ENCODE measurements around the gene ATG2A.

DNA sequence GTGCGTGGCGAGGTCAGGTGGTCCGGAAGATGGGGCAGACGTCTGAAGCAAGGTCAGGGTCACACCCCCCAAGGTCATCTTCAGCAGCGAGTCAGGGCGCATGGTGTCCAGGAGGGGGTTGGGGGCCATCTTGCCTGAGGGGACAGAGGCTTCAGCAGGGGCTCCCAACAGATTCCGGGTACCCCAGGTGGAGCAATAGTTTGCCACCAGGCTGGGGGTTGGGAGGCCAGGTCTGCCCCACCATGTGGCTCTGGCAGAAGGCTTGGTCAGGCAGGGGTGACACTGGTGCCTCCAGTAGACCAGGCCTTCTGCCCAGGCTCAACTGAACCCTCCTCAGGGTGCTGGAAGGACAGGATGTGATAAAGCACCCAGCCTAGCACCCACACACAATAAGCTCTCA, 5.9 kb downstream of the ATG2A start:
- TF ChIP-seq, protein P1, sequence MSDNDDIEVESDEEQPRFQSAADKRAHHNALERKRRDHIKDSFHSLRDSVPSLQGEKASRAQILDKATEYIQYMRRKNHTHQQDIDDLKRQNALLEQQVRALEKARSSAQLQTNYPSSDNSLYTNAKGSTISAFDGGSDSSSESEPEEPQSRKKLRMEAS (IDR thresholded peaks at IDR 0.05): no peak
- TF ChIP-seq TCF12 (IDR thresholded peaks at IDR 0.05; ENCODE audit: low read depth) (no peak), NFIC (IDR thresholded peaks at IDR 0.05) (no peak), CREB1 (IDR thresholded peaks at IDR 0.05; ENCODE audit: low read depth) (no peak), REST (IDR thresholded peaks at IDR 0.05; ENCODE audit: low read depth) (no peak), EP300 (IDR thresholded peaks at IDR 0.05; ENCODE audit: borderline replicate concordance) (no peak), ZBTB7A (IDR thresholded peaks at IDR 0.05; ENCODE audit: low read depth) (no peak), YY1 (IDR thresholded peaks at IDR 0.05; ENCODE audit: low read depth) (no peak), TAF1 (IDR thresholded peaks at IDR 0.05; ENCODE audit: low read depth) (no peak), RAD21 (IDR thresholded peaks at IDR 0.05; ENCODE audit: low read depth) (no peak), EGR1 (IDR thresholded peaks at IDR 0.05) (no peak), USF1 (IDR thresholded peaks at IDR 0.05) (no peak)

All from Ishikawa (cell line).